ENCODE data around the gene C1orf210.

DNA sequence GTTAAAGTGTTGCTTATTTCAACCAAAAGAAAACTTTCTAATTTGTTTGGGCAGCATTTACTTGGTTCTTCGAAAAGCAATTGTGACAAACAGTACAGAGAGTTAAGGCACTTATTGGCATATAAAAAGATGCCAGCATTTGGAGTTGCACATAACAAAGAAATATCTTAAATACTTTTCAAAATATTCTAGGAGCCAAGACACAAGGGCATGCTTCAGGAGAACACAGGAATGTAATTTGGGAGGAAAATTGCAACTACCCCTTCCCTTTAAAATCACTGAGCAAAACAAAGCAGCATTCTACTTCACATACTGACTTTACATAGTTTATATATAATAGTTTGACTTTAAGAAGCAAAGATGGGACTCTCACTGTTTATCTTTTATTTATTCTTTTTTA, 10.8 kb upstream of the C1orf210 start:
- TF ChIP-seq, protein P1, sequence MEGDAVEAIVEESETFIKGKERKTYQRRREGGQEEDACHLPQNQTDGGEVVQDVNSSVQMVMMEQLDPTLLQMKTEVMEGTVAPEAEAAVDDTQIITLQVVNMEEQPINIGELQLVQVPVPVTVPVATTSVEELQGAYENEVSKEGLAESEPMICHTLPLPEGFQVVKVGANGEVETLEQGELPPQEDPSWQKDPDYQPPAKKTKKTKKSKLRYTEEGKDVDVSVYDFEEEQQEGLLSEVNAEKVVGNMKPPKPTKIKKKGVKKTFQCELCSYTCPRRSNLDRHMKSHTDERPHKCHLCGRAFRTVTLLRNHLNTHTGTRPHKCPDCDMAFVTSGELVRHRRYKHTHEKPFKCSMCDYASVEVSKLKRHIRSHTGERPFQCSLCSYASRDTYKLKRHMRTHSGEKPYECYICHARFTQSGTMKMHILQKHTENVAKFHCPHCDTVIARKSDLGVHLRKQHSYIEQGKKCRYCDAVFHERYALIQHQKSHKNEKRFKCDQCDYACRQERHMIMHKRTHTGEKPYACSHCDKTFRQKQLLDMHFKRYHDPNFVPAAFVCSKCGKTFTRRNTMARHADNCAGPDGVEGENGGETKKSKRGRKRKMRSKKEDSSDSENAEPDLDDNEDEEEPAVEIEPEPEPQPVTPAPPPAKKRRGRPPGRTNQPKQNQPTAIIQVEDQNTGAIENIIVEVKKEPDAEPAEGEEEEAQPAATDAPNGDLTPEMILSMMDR (conservative IDR thresholded peaks at IDR 0.05; ENCODE audit: low read length) = no peak
- TF ChIP-seq EZH2phosphoT487 (IDR thresholded peaks at IDR 0.05; ENCODE audit: borderline replicate concordance) = no peak

All from Loucy (cell line).